GM19238 (cell line): ENCODE data around the gene CARMIL1.
A peak's percentile ranks its signal among the peaks of the same experiment; 100 is the strongest.
"Not testable (repeated sequence)": the region's sequence is repeated elsewhere in the genome, so short reads cannot be mapped to it uniquely, and the experiment has no call there.

Source experiments
- DNase-seq: peaks from one replicate; pipeline ENCODE4 v3.0.0; 2011; ENCODE audit warnings: low spot score; ENCODE audit not compliant: insufficient read length

The CARMIL1 gene

GRCh38 chr6:25277386-25277785 is 1.8 kb upstream of the CARMIL1 start:
- DNase-seq: no peak

GRCh38 chr6:25277857-25278256 is 1.3 kb upstream of the CARMIL1 start:
- DNase-seq: no peak

- DNase-seq: no peak
These were observed 787 bp upstream of the CARMIL1 start for GRCh38 chr6:25278261-25278913.

GRCh38 chr6:25279748-25280343 is 672 bp downstream of the CARMIL1 start:
- no peak for DNase-seq

- peak; percentile 38 for DNase-seq
These were observed 1.3 kb downstream of the CARMIL1 start for GRCh38 chr6:25280344-25281074.

- DNase-seq: no peak
These were observed 7.7 kb downstream of the CARMIL1 start for GRCh38 chr6:25286891-25287290.

- DNase-seq: no peak
These were observed 8.8 kb downstream of the CARMIL1 start for GRCh38 chr6:25287941-25288340.

GRCh38 chr6:25288518-25288917 is 9.3 kb downstream of the CARMIL1 start:
- DNase-seq: no peak

- DNase-seq: no peak
These were observed 11.3 kb downstream of the CARMIL1 start for GRCh38 chr6:25290306-25291060.

- no peak for DNase-seq
These were observed 13.2 kb downstream of the CARMIL1 start for GRCh38 chr6:25292384-25292783.

- no peak for DNase-seq
These were observed 16.5 kb downstream of the CARMIL1 start for GRCh38 chr6:25295651-25296050.

GRCh38 chr6:25296217-25296905 is 17.2 kb downstream of the CARMIL1 start:
- DNase-seq: no peak

- no peak for DNase-seq
These were observed 17.9 kb downstream of the CARMIL1 start for GRCh38 chr6:25297039-25297441.

GRCh38 chr6:25297823-25298522 is 18.8 kb downstream of the CARMIL1 start:
- DNase-seq: no peak

GRCh38 chr6:25298523-25298865 is 19.3 kb downstream of the CARMIL1 start:
- DNase-seq: not testable (repeated sequence)

GRCh38 chr6:25301362-25301761 is 22.2 kb downstream of the CARMIL1 start:
- DNase-seq: no peak

GRCh38 chr6:25302151-25302550 is 23.0 kb downstream of the CARMIL1 start:
- no peak for DNase-seq

- DNase-seq: no peak
These were observed 23.5 kb downstream of the CARMIL1 start for GRCh38 chr6:25302677-25303128.

GRCh38 chr6:25303254-25303653 is 24.1 kb downstream of the CARMIL1 start:
- DNase-seq: no peak

GRCh38 chr6:25306379-25306778 is 27.2 kb downstream of the CARMIL1 start:
- DNase-seq: no peak
